Measurements from ENCODE around the gene TLE3.

Gene TLE3

DNA sequence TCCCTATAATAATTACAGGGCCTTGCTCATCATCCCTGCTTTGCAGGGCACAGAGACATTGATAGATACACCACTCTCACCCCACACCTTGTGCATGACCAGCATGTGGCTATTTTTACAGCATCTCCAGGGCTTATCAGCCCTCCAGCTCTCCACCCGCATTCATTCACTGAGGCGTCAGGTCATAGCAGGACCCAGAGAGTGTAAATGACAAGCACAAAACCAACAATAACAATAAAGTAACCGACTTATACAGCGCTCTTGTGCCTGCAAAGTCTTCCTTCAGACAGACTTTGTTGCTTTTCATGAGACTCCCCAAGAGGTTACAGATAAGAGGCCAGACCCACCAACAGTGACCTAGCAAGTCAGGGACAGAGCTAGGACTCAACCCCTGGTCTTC is 80.7 kb downstream of the TLE3 start:
- no peak for DNase-seq (ENCODE audit: insufficient read length, low spot score)
- no peak for FAIRE-seq
- no peak for TF ChIP-seq POLR2A (IDR thresholded peaks at IDR 0.05; ENCODE audit: low read depth, low read length)

DNA sequence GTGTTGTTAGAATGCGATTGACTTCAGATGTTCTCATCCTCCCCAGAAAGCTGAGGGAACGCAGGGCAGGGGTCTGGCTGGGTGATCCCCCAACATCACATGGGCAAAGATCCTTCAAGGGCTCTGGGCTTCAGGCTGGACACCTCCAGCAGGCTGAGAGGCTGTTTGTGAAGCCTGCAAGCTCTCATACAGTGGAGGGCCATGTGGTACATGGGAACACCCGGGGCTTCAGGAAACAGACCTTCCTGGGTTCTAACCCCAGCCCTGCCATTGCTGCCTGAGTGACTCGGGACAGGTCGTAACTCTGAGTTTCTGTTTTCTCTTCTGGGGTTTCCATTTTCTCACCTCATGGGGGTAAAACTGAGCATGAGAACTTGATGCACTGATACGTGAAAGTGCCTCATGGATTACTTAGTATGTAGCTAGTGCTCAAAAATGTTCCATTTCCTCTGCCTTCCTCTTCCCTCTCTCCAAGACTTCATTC is 81.2 kb downstream of the TLE3 start:
- no peak for DNase-seq (ENCODE audit: insufficient read length, low spot score)
- FAIRE-seq: no peak

DNA sequence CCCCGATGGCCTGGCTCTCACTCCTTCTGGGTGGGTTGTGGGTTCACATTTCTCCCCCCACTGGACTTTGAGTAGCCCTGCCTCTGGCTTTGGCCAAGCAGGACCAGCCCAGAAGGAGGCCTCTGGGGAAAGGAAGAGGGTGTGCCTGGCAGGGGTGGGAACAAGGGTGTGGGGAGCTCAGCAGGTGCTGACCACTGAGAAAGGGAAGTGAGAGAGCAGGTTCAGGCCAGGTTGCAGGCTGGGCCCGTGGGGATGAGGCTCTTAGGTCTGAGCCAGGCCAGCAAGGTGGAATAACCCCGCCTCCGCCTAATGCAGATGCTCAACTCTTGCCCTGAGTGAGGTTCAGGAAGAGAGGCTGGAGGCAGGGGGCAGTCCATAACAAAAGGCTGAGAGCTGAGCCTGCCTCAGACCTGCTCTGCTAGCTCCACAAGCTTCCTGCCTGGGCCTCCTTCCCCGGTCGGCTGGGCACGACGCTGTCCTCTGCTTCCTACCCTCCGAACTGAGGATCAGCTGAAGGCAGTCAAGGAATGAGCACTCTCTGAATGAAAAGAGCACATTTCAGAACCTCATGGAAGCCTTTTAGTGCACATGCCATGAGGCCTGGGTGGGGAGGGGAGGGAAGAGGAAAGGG is 82.7 kb downstream of the TLE3 start:
- no peak for DNase-seq (ENCODE audit: insufficient read length, low spot score)
- FAIRE-seq: no peak
- no peak for TF ChIP-seq POLR2A (IDR thresholded peaks at IDR 0.05; ENCODE audit: low read depth, low read length)

More for the DNA sequence above, 81.2 kb downstream of the TLE3 start:
- no peak for TF ChIP-seq POLR2A (IDR thresholded peaks at IDR 0.05; ENCODE audit: low read depth, low read length)

DNA sequence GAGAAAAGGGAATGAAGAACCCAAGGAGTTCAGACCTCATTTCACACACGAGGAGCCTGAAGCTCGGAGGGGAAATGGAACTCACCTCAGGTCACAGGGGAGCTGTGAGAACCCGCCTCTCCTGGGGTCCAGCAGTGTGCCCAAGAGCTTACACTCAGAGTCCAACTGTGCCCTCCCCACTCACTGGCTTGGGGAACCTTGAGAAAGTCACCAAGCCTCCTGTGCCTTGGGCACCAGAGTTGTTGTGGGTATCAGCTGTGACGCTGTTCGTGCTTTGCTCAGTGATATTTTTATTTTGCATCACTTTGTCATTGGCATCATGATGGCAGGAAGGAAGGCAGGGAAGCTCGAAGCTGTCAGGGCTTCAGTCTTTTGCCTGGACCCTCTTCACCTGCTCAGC is 83.4 kb downstream of the TLE3 start:
- no peak for DNase-seq (ENCODE audit: insufficient read length, low spot score)
- no peak for TF ChIP-seq POLR2A (IDR thresholded peaks at IDR 0.05; ENCODE audit: low read depth, low read length)
- FAIRE-seq: no peak

DNA sequence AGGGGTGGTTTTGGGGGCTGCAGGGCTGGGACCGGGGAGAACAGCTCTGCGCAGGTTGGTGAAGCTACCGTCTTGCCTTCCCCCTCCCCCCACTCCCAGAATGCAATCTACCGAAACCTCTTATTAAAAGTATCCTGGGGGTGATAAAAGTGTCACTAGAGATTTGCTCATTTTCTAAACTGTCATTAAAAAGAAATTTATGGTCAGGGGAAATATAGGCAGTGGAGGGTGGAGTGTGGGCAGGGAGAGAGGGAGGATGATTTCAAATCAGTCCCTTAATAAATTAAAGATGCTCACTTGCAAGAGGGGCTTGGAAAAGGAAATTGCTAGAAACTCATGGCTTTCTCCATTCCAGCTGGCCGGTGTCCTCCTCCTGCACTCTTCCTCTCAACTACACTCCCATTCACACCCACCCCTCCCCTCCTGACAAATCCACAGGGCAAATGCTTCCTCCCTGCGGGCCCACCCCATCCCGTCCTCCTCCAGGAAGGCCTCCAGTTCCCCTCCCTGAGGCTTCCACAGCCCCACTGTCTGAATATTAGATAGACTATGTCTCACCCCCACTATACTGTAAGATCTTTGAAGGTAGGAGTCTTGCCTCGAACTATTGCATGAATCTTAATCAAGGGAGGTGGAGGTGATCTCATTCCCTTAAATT is 83.9 kb downstream of the TLE3 start:
- FAIRE-seq (no peak), DNase-seq (ENCODE audit: insufficient read length, low spot score) (no peak)
- TF ChIP-seq POLR2A (IDR thresholded peaks at IDR 0.05; ENCODE audit: low read depth, low read length): no peak

DNA sequence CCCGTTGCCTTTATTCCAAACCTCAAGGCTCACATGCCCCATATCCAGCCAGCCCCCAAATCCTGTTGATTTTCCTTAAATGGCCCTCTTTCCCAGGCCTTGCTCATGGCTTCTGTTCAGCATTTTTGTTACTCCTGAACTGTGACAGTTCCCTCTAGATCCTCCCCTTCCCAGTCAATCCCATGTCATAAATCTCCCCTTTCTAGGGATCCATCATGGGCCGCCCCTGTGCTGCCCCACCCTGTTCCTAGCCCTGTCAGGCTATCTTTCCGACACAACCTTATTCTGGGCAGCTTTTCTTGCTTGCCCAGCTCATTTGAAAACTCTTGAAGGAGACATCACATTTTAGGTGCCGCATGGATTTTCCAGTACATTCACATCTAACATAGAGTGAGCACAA is 84.8 kb downstream of the TLE3 start:
- TF ChIP-seq POLR2A (IDR thresholded peaks at IDR 0.05; ENCODE audit: low read depth, low read length): no peak
- DNase-seq (ENCODE audit: insufficient read length, low spot score): no peak
- no peak for FAIRE-seq

DNA sequence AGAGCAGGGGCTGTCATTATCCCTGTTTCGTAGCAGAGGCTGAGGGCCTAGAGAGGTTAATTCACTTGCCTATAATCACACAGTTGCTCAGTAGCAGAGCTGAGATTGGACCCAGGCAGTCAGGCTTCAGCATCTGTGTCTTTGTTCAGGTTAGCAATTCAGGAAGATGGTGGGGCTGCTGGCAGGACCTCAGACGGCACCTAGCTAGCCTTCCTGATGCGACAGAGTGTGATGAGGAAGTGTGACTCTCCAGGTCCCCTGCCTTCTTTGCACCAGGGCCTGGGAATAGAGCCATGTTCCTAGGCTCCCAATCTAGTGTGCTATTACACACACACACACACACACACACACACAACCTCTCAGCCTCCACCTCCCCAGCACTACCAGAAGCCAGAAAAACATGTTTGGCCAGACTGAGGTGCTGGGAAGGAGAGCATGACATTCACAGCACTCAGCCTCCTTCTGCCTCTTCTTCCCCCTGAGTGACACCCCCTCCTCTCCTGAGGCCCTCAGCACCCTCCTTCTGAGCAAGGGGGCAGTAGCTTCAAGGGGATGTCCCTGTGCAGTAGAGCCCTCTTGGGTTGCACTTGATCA is 88.9 kb downstream of the TLE3 start:
- DNase-seq (ENCODE audit: insufficient read length, low spot score): no peak
- TF ChIP-seq POLR2A (IDR thresholded peaks at IDR 0.05; ENCODE audit: low read depth, low read length): no peak
- no peak for FAIRE-seq

DNA sequence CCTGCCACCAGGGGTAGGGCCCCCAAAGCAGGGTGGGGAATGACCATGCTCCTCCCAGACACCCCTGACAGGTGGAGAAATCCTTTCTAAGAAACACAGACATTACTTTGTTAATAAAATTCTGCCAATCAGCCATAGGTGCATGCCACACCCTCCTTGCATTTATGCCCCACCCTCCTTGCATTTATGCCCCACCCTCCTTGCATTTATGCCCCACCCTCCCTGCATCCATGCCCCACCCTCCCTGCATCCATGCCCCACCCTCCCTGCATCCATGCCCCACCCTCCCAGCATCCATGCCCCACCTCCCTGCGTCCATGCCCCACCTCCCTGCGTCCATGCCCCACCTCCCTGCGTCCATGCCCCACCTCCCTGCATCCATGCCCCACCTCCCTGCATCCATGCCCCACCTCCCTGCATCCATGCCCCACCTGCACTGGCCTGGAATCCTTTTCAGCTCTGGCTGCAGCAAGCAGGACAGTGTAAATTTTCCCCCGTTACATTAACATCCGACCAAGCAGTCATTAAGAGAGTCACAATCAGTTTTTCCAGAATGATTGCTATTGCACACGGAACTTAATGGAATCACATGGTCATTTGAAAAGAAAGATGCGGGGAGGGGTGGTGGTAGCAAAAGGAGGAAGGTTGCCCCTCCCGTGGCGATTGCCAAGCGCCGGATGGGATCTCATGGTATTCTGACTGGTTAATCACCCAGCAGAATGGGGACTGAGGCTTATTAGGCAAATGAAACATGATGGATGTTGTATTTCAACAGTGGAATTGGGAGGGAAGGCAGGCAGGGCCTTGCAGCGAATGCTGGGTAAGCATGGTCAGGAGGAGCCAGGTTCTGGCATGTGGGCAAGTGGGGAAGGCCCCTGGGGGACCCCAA is 91.2 kb downstream of the TLE3 start:
- DNase-seq (ENCODE audit: insufficient read length, low spot score): no peak
- TF ChIP-seq POLR2A (IDR thresholded peaks at IDR 0.05; ENCODE audit: low read depth, low read length): no peak
- FAIRE-seq: no peak

DNA sequence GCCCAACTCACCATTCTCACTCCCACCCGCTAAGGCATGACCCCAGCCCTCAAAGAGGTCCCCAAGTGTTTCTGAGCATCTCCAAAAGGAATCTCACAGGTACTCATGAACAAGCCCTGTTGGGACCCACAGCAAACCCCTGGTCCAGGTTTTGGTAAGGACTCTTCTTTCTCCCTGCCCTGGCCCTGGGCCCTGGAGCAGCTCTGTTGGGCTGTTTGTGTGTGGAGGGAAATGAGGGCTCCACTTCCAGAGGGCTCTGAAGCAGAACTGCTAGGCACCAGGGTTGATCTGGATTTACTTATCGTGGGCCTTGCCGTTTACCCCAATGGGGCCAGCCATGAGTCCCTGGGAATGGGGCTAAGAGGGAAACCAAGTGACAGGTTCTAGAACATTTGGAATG is 92.9 kb downstream of the TLE3 start:
- no peak for TF ChIP-seq POLR2A (IDR thresholded peaks at IDR 0.05; ENCODE audit: low read depth, low read length)
- FAIRE-seq: no peak
- DNase-seq (ENCODE audit: insufficient read length, low spot score): no peak

DNA sequence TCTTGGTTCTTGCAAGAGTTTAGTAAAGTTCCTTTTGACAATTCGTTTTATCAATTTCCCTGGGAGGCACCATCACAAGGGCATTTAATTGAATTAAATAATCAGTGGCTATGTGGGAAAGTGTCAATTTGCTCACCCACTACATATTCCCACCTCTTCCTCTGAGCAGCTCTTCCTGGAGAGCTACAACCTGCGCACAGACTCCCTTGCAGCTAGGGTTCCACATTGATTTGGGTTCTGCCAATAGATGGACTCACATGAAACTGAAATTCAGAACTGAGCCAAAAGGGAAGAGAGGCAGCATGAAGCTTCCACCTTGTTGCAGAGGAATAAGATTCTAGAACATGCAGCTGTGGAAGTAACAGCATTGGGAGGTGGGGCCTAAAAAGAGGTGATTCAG is 94.8 kb downstream of the TLE3 start:
- DNase-seq (ENCODE audit: insufficient read length, low spot score) (no peak), FAIRE-seq (no peak)
- no peak for TF ChIP-seq POLR2A (IDR thresholded peaks at IDR 0.05; ENCODE audit: low read depth, low read length)

DNA sequence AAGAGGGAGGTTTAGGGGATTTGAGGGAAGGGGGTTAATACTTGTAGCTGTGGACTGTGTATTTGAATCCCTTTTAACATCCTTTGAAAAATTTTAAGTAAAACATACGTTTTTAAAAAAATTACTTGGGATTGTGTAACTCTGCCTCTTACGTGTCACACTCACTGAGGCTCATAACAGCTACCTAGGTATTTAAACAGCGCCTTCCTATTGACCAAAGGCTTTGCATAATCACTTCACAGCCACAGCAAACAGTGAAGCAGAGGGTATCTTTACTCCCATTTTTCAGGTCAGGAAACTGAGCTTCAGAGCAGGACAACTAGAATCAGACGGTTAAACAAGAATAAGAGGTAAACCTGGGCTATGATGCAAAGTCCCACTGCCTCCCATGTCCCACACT is 95.9 kb downstream of the TLE3 start:
- FAIRE-seq (no peak), DNase-seq (ENCODE audit: insufficient read length, low spot score) (no peak)
- TF ChIP-seq POLR2A (IDR thresholded peaks at IDR 0.05; ENCODE audit: low read depth, low read length): no peak

DNA sequence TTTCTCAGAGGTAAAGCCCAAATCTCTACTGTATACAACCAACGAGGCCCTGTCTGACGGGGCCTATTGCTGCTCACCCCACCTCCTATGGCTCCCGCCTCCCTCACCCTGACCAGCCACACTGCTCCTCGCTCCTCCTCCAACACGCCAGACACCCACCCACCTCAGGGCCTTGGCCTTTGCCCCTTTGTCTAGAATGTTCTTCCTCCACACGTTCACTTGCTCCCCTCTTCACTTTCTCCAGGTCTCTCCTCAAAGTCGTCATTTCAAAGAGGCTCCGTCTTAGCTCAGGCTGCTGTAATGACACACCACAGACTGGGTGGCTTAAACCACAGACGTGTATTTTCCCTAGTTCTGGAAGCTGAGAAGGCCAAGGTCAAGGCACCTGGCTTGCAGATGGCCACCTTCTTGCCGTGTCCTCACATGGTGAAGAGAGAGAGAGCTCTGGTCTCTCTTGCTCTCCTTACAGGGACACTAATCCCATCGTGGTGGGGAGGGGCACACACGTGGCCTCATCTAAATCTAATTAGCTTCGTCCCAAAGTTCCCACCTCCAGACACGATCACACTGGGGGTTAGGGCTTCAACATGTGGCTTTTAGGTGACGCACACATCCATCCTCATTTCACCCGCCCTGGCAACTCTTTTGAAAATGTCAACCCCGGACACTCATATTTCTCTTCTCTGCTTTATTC is 98.2 kb downstream of the TLE3 start:
- TF ChIP-seq POLR2A (IDR thresholded peaks at IDR 0.05; ENCODE audit: low read depth, low read length): no peak
- no peak for FAIRE-seq

DNA sequence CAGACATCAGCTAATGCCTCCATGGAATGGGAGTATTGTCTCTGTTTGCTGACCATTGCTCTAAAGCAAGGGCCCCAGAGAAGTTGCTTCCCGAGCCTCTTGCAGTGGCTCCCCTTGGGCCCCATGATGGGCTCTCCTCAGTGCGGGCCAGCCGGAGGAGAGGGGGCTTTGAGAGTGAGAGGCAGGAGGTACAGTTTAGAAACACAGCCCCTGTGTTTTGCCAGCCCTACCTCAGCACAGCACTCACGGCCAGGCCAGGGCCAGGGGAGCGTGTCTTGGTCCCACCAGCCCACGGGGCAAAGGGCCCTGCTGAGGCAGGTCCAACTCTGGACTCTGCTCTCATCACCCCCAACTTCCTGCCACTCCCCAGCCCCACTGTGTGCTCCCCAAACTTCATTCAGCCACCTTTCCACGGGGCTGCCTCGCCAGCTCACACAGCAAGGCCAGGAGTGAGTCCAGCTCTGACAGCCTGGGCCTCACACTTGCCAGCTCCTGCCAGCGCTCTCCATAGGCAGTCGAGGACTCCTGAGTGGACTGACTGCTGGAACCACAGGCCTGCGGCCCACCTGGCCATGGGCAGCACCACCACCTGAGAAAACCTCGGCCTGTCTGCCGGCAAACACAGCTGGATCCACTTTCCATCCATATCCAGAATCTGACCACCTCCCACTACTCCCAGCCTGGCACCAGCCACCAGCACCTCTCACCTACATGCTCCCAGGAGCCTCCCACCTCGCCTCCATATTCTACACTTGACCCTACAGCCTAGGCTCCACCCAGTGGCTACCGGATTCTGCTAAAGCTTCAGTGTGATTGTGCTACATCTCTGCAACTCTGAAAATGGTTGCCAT is 99.0 kb downstream of the TLE3 start:
- FAIRE-seq: no peak
- no peak for TF ChIP-seq POLR2A (IDR thresholded peaks at IDR 0.05; ENCODE audit: low read depth, low read length)
- DNase-seq (ENCODE audit: insufficient read length, low spot score): no peak

More for the DNA sequence above, 98.2 kb downstream of the TLE3 start:
- no peak for DNase-seq (ENCODE audit: insufficient read length, low spot score)

Measured in H54 (cell line).